Right renal pelvis (tissue), 4 donors: ENCODE data around the gene PLCB2. TPM values are rescaled to one million over a fixed set of nuclear protein-coding genes. Genes with fewer than 3 reads are reported as not detected.

ENCODE experiments used
- DNase-seq, 4 donors: peaks; one replicate each; pipeline ENCODE4 v3.0.0-alpha.2; 2013; ENCODE audit warnings: low read depth in 4 of 4, low spot score in 3 of 4, missing footprints in 1 of 4
- polyA plus RNA-seq, 4 donors: library from polyadenylated mRNA; unstranded; fragments of 120-200 nt; gene quantifications; one replicate each; pipeline ENCODE4 v1.2.1, GENCODE V29; 2013; ENCODE audit not compliant: insufficient read length in 4 of 4

The PLCB2 gene
- polyA plus RNA-seq, 4 donors = 7.9 to 12.3 (median 10.3) TPM

GRCh38 chr15:40286794-40287193 is 20.9 kb downstream of the PLCB2 start:
- DNase-seq = no peak

GRCh38 chr15:40286061-40286532 is 21.6 kb downstream of the PLCB2 start:
- no peak for DNase-seq

GRCh38 chr15:40285554-40286011 is 22.2 kb downstream of the PLCB2 start:
- DNase-seq = no peak

GRCh38 chr15:40285151-40285550 is 22.6 kb downstream of the PLCB2 start:
- DNase-seq = no peak

- DNase-seq = no peak
Observed at GRCh38 chr15:40283615-40284300, 24.0 kb downstream of the PLCB2 start.

GRCh38 chr15:40282869-40283614 is 24.7 kb downstream of the PLCB2 start, which contains the start of gene ANKRD63:
TSS of gene ANKRD63 (minus strand) at chr15:40283064. CDS start at chr15:40282586, 478 bp downstream.
- no peak for DNase-seq

GRCh38 chr15:40282147-40282868 is 25.4 kb downstream of the PLCB2 start:
- DNase-seq = no peak

GRCh38 chr15:40281801-40282146 is 26.0 kb downstream of the PLCB2 start:
- DNase-seq = no peak

- no peak for DNase-seq
Observed at GRCh38 chr15:40281057-40281800, 26.5 kb downstream of the PLCB2 start.

- DNase-seq = no peak
Observed at GRCh38 chr15:40280260-40281056, 27.3 kb downstream of the PLCB2 start.

- peak in 1 of 4 donors; percentile 66 for DNase-seq
Observed at GRCh38 chr15:40279437-40280141, 28.1 kb downstream of the PLCB2 start.

GRCh38 chr15:40278026-40278425 is 29.7 kb downstream of the PLCB2 start:
- no peak for DNase-seq

- DNase-seq = no peak
Observed at GRCh38 chr15:40277471-40277870, 30.3 kb downstream of the PLCB2 start.

- no peak for DNase-seq
Observed at GRCh38 chr15:40276927-40277326, 30.8 kb downstream of the PLCB2 start.

- DNase-seq = no peak
Observed at GRCh38 chr15:40275954-40276353, 31.8 kb downstream of the PLCB2 start.

- no peak for DNase-seq
Observed at GRCh38 chr15:40275523-40275922, 32.2 kb downstream of the PLCB2 start.

- DNase-seq = peak in 1 of 4 donors; percentile 58
Observed at GRCh38 chr15:40274350-40275274, 33.1 kb downstream of the PLCB2 start.

- DNase-seq = no peak
Observed at GRCh38 chr15:40273428-40273827, 34.3 kb downstream of the PLCB2 start.
